ENCODE results near the gene MTIF3.

MTIF3 gene

DNA sequence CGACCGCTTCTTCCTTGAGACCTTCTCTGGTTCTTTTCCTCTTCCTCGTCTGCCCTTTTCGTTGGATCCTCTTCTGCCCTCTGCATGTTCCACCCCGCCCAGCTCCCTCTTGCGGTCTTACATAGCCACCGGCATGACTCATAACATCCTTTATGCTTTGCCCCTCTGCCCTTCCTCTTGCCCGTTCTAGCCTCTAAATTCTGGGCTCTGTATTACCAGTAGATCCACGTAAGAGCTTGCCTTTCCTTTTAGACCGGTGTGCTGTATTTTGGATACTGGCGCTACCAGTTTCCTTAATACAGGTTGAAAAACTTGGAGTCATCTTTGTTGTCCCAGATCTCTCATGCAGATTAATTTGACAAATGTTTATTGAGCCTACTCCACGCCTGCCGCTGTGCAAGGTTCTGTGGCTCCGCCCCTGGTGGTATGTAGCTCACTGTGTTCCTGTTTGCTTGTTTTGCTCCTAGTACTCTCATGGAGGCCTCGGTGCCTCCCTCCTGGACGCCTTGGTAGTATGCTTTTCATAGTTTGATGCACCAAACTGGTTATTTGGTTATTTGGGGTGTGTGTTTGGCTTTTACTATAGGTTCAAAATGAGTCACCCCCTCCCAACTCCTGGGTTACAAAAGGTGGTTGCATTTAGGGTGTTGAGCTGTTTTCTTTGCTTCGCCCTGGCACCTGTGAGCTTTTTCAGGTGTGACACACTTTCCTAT lies 24.3 kb downstream of the MTIF3 start:
- Histone ChIP-seq H3K4me3 (ENCODE audit: low read length) (peak overlapping the region; percentile 87), H3K9ac (ENCODE audit: low read depth, low read length) (peak overlapping the region; percentile 86), H3K4me1 (ENCODE audit: control insufficient read depth, insufficient read depth, low read length) (peaks cover 30% of the 10 kb centered on the region), H3K27me3 (ENCODE audit: control insufficient read depth, insufficient read depth, low read length) (no peaks in the 10 kb centered on the region), H3K9me3 (replicated peaks; ENCODE audit: low read length) (no peaks in the 10 kb centered on the region), H3K36me3 (ENCODE audit: insufficient read depth, low read length) (peaks cover 43% of the 10 kb centered on the region), H3K4me2 (ENCODE audit: low read length) (peak overlapping the region; percentile 96)

DNA sequence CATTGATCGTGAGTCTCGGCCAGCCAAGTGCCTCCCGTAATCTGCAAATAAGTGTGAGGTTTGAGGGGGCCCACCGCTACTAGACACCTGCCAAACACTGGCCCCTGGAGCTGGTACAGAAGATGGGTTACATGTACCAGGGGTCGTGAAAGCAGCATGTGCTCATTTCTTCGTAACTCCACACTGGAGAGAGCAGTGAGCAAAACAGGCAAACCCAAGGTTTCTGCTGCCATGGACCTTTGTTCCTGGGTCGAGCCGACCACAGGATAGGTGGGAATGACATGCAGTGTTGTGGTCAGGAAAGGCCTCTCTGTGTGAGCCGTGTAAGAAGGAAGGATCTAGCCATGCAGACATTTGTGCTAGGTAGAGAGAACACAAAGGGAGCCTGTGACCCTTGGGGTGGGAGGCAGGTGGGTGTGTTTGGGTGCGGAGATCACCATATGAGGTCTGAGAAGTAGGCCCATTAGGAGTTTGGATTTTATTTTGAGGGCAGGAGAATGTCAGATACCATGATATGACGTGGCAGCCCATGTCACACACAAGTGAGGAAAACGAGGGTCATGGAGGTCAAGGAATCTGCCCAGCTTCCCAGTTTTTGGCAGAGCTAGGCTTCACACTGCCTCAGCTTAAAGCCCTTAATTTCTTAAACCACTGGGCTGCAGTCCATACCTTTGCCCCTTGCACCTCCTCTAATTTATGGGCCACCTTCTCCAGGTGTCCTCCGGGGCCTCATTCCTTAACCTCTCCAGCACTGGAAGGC lies 25.0 kb downstream of the MTIF3 start:
- peak overlapping the region; percentile 86 for H3K9ac ChIP-seq (ENCODE audit: low read depth, low read length)
- H3K4me2 ChIP-seq (ENCODE audit: low read length), result peak overlapping the region; percentile 96
- peaks cover 30% of the 10 kb centered on the region for H3K4me1 ChIP-seq (ENCODE audit: control insufficient read depth, insufficient read depth, low read length)
- peaks cover 35% of the 10 kb centered on the region for H3K36me3 ChIP-seq (ENCODE audit: insufficient read depth, low read length)
- peak overlapping the region; percentile 87 for H3K4me3 ChIP-seq (ENCODE audit: low read length)
- H3K9me3 ChIP-seq (replicated peaks; ENCODE audit: low read length), result no peaks in the 10 kb centered on the region
- no peaks in the 10 kb centered on the region for H3K27me3 ChIP-seq (ENCODE audit: control insufficient read depth, insufficient read depth, low read length)

DNA sequence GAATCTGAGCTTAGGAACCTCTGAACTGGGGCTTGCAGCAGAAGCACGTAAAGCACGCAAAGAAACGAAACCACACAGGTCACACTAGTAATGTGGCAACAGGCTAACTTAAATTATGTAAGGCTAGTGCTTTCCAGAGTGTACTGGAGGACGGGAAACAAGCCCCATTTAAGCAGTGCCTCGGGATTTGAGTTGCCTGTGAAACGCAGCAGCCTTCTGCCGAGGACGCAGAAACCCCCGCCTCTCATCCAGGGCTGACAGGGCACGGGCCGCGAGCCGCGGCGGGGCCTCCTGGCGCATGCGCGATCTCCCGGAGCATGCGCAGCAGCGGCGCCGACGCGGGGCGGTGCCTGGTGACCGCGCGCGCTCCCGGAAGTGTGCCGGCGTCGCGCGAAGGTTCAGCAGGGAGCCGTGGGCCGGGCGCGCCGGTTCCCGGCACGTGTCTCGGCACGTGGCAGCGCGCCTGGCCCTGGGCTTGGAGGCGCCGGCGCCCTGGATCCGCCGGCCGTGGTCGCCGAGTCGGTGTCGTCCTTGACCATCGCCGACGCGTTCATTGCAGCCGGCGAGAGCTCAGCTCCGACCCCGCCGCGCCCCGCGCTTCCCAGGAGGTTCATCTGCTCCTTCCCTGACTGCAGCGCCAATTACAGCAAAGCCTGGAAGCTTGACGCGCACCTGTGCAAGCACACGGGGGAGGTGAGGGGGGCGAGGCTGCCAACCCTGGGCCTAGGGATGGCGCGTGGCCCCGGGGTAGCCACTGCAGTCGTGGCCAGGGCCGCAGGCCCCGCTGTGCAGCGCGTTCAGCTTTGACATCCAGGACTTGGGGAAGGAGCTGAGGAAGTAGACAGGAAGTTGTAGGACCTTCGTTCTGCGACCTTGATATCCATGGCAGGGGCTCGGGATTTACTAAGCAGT lies 25.9 kb downstream of the MTIF3 start, which contains the start of gene GTF3A:
Gene GTF3A (plus strand): TSS at position 374 of the 912 bp plus-strand sequence.
- peak within 1 kb of the TSS; percentile 96 for H3K4me2 ChIP-seq (ENCODE audit: low read length)
- H3K27me3 ChIP-seq (ENCODE audit: control insufficient read depth, insufficient read depth, low read length), result peaks cover 4% of the 10 kb centered on the region
- peaks cover 27% of the 10 kb centered on the region for H3K36me3 ChIP-seq (ENCODE audit: insufficient read depth, low read length)
- H3K4me1 ChIP-seq (ENCODE audit: control insufficient read depth, insufficient read depth, low read length), result peaks cover 30% of the 10 kb centered on the region
- peak within 1 kb of the TSS; percentile 87 for H3K4me3 ChIP-seq (ENCODE audit: low read length)
- peak within 1 kb of the TSS; percentile 86 for H3K9ac ChIP-seq (ENCODE audit: low read depth, low read length)
- H3K9me3 ChIP-seq (replicated peaks; ENCODE audit: low read length), result no peaks in the 10 kb centered on the region

DNA sequence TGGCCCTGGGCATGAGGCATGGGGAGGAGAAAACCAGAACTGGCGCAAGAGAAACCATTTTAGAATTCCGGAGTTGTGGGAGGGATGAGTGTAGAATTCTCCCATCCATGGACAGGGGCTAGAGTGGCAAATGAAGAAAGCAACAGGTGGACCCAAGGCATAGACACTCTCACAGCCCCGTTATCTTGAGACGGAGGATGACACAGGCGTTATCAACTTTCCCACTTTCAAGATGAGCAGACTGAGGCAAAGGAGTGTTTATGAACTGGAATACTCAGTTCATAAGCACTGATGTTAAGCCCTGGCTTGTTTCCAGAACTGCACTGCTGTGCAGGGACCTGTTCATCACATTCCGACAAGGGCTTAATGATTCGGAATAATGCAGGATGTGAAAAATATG lies 27.0 kb downstream of the MTIF3 start:
- Histone ChIP-seq H3K4me2 (ENCODE audit: low read length) (peak overlapping the region; percentile 96), H3K4me1 (ENCODE audit: control insufficient read depth, insufficient read depth, low read length) (peaks cover 30% of the 10 kb centered on the region), H3K27me3 (ENCODE audit: control insufficient read depth, insufficient read depth, low read length) (peaks cover 10% of the 10 kb centered on the region), H3K9me3 (replicated peaks; ENCODE audit: low read length) (no peaks in the 10 kb centered on the region), H3K9ac (ENCODE audit: low read depth, low read length) (no peak overlapping the region), H3K36me3 (ENCODE audit: insufficient read depth, low read length) (peaks cover 15% of the 10 kb centered on the region), H3K4me3 (ENCODE audit: low read length) (no peak overlapping the region)

DNA sequence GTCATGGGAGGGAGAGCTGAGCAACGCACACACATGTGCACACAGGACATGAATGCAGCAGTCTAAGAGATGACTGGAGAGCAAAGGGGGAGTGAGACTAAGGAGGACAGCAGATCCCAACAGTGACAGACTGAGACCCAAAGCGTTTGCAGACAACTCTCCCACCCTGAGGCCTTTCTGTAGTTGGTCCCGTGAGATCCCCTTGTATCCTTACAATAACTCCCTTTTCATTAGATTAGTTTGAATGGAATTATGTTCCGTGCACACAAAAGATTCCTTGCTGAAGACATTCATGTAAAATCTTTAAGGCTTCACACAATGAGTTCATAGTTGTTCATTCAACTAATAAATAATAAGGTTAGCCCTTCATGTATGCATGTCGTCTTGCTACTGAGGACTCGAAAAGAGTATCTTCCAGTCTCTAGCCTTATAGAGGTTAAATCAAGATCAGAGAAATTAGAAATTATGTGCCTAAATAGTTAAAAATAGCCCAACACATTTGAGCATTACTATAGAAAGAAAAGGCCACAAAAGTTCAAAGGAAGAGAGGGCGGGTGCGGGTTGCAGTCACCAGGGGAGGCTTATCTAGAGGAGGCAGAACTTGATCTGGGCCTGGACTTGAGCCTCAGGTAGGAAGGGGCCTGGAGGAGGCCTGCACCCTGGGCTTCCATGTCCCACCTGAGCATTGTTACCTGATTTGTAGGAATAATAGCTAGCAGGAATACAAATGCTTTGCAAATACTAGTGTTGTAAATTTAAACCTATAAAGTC lies 29.1 kb downstream of the MTIF3 start:
- Histone ChIP-seq H3K4me1 (ENCODE audit: control insufficient read depth, insufficient read depth, low read length) (peaks cover 18% of the 10 kb centered on the region), H3K27me3 (ENCODE audit: control insufficient read depth, insufficient read depth, low read length) (peaks cover 26% of the 10 kb centered on the region), H3K9me3 (replicated peaks; ENCODE audit: low read length) (no peaks in the 10 kb centered on the region), H3K9ac (ENCODE audit: low read depth, low read length) (no peak overlapping the region), H3K4me3 (ENCODE audit: low read length) (no peak overlapping the region), H3K36me3 (ENCODE audit: insufficient read depth, low read length) (no peaks in the 10 kb centered on the region), H3K4me2 (ENCODE audit: low read length) (no peak overlapping the region)

DNA sequence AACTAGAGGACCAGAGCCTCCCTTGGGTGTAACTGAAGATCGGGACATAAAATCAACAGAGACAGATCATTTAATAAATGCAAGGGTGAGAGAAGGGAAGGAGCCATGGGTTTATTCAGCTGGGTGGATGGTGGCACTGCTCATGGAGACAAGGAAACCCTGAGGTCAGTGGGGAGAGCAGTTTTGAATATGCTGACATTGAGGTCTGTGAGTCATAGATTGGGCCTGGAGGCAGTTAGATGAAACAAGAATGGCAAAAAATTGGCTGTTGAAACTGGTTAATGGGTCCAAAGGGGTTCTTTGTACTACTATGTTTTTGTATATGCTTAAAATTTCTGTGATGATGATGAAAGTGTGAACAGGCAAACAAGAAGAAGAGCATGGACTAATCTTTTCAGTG lies 31.0 kb downstream of the MTIF3 start:
- no peak overlapping the region for H3K9ac ChIP-seq (ENCODE audit: low read depth, low read length)
- no peak overlapping the region for H3K4me3 ChIP-seq (ENCODE audit: low read length)
- no peaks in the 10 kb centered on the region for H3K9me3 ChIP-seq (replicated peaks; ENCODE audit: low read length)
- no peak overlapping the region for H3K4me2 ChIP-seq (ENCODE audit: low read length)
- H3K36me3 ChIP-seq (ENCODE audit: insufficient read depth, low read length), result no peaks in the 10 kb centered on the region
- H3K27me3 ChIP-seq (ENCODE audit: control insufficient read depth, insufficient read depth, low read length), result peaks cover 45% of the 10 kb centered on the region
- H3K4me1 ChIP-seq (ENCODE audit: control insufficient read depth, insufficient read depth, low read length), result peaks cover 5% of the 10 kb centered on the region

DNA sequence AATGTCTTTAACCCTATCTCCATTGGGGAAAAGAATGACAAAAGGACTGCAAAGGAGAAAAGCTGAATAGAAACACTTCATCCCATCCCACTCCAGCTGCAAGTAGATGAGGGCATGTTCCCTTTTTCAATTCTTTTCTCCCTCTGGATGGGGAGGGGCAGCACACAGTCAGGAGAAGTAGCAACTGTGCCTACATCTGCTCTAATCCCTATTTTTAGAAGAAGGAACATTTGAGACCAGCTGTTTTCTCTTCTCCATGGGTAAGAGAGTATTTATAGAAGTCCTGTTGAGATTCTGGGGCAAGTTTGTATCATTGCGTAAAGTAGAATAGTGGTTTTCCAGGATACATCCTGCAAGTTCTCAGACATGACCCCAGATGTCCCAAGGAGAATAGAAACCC lies 35.2 kb downstream of the MTIF3 start:
- H3K4me1 ChIP-seq (ENCODE audit: control insufficient read depth, insufficient read depth, low read length), result no peaks in the 10 kb centered on the region
- no peaks in the 10 kb centered on the region for H3K9me3 ChIP-seq (replicated peaks; ENCODE audit: low read length)
- H3K4me3 ChIP-seq (ENCODE audit: low read length), result no peak overlapping the region
- peaks cover 65% of the 10 kb centered on the region for H3K27me3 ChIP-seq (ENCODE audit: control insufficient read depth, insufficient read depth, low read length)
- no peak overlapping the region for H3K4me2 ChIP-seq (ENCODE audit: low read length)
- H3K9ac ChIP-seq (ENCODE audit: low read depth, low read length), result no peak overlapping the region
- H3K36me3 ChIP-seq (ENCODE audit: insufficient read depth, low read length), result no peaks in the 10 kb centered on the region

DNA sequence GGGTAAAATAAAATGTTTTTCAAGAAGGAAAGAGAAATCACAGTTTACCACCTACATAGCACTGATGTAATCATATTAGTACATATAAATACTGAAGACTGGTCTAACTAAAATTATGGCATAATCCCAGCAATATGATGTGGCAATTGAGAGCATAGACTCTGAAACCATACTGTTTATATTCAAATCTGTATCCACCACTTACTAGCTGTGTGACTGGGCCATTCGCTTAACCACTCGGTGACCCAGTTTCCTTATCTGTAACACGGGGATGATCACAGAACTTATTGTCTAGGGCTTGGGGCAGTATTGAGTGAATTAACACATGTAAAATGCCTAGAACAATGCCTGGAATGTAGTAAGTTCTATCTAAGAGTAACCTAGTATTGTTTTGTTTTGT lies 39.0 kb downstream of the MTIF3 start:
- H3K27me3 ChIP-seq (ENCODE audit: control insufficient read depth, insufficient read depth, low read length), result peaks cover 60% of the 10 kb centered on the region
- no peak overlapping the region for H3K4me3 ChIP-seq (ENCODE audit: low read length)
- no peaks in the 10 kb centered on the region for H3K4me1 ChIP-seq (ENCODE audit: control insufficient read depth, insufficient read depth, low read length)
- H3K9me3 ChIP-seq (replicated peaks; ENCODE audit: low read length), result no peaks in the 10 kb centered on the region
- H3K4me2 ChIP-seq (ENCODE audit: low read length), result no peak overlapping the region
- H3K36me3 ChIP-seq (ENCODE audit: insufficient read depth, low read length), result no peaks in the 10 kb centered on the region
- H3K9ac ChIP-seq (ENCODE audit: low read depth, low read length), result no peak overlapping the region

DNA sequence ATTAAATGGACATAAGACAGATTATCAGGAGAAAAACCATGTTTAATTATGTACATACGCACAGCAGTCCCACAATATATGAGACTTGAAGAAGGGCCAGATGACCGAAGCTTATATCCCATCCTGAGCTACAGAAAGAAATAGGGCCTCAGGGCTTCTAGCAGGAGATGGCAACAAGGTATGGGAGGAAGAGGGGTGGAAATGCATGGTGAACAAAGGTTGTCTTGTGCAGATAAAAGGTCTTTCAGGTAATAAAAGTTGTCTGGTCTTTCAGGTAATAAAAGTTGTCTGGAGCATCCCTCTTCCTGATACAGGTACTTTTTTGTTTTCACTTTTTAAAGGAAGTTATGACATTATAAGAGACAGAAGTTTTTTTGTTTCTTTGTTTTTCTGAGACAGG lies 41.4 kb downstream of the MTIF3 start:
- Histone ChIP-seq H3K36me3 (ENCODE audit: insufficient read depth, low read length) (no peaks in the 10 kb centered on the region), H3K4me3 (ENCODE audit: low read length) (no peak overlapping the region), H3K4me1 (ENCODE audit: control insufficient read depth, insufficient read depth, low read length) (peaks cover 1% of the 10 kb centered on the region), H3K9ac (ENCODE audit: low read depth, low read length) (no peak overlapping the region), H3K27me3 (ENCODE audit: control insufficient read depth, insufficient read depth, low read length) (peaks cover 40% of the 10 kb centered on the region), H3K9me3 (replicated peaks; ENCODE audit: low read length) (no peaks in the 10 kb centered on the region), H3K4me2 (ENCODE audit: low read length) (no peak overlapping the region)

DNA sequence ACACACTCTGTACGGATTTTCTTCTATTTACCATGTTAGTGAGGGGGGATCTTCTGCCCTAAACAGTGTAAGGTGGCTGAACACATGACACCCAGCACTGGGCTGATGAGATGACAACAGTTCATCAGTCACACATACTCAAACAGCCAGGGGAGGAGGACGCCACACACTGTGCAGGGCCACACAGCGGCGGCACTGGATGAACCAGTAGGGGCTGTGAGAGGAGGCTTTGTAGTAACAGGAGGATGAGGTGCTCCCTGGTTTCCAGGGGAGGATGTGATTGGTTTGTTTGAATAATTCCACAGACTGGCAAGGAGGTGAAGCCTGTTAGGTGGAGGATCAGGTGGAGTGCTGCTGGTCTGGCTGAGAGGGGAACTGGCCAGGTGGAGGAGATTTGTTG lies 42.3 kb downstream of the MTIF3 start:
- Histone ChIP-seq H3K36me3 (ENCODE audit: insufficient read depth, low read length) (no peaks in the 10 kb centered on the region), H3K4me1 (ENCODE audit: control insufficient read depth, insufficient read depth, low read length) (peaks cover 10% of the 10 kb centered on the region), H3K4me2 (ENCODE audit: low read length) (no peak overlapping the region), H3K27me3 (ENCODE audit: control insufficient read depth, insufficient read depth, low read length) (peaks cover 34% of the 10 kb centered on the region), H3K4me3 (ENCODE audit: low read length) (no peak overlapping the region), H3K9me3 (replicated peaks; ENCODE audit: low read length) (no peaks in the 10 kb centered on the region), H3K9ac (ENCODE audit: low read depth, low read length) (no peak overlapping the region)

Data from skeletal muscle satellite cell (primary cell).